ENCODE results near the gene CHCHD10. TPM values are rescaled to one million over a fixed set of nuclear protein-coding genes. Genes with fewer than 3 reads are reported as not detected.

Gene CHCHD10
- total RNA-seq, 6 donors from 2014 or later, result 9.1 to 130 (median 39.0) TPM

DNA sequence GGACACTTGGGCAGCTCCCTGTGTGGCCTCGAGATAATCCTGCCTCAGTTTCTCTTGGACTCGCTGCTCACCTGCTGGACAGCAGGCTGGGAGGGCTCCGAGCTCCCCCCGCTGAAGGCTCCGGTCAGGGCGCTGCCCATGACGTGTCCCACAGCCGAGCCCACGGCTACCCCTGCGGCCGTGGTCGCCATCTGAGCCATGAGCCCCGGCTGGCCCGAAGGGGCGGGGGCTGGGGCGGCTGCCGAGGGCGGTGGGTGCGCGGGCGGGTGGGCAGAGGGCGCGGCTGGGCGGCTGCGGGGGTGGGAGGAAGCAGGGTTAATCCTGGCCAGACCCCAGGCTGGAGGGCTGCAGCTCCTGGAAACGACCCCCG lies 484 bp downstream of the CHCHD10 start:
- TF ChIP-seq, protein P1, sequence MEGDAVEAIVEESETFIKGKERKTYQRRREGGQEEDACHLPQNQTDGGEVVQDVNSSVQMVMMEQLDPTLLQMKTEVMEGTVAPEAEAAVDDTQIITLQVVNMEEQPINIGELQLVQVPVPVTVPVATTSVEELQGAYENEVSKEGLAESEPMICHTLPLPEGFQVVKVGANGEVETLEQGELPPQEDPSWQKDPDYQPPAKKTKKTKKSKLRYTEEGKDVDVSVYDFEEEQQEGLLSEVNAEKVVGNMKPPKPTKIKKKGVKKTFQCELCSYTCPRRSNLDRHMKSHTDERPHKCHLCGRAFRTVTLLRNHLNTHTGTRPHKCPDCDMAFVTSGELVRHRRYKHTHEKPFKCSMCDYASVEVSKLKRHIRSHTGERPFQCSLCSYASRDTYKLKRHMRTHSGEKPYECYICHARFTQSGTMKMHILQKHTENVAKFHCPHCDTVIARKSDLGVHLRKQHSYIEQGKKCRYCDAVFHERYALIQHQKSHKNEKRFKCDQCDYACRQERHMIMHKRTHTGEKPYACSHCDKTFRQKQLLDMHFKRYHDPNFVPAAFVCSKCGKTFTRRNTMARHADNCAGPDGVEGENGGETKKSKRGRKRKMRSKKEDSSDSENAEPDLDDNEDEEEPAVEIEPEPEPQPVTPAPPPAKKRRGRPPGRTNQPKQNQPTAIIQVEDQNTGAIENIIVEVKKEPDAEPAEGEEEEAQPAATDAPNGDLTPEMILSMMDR (IDR thresholded peaks at IDR 0.05), result no peak
- TF ChIP-seq EP300 (IDR thresholded peaks at IDR 0.05), result no peak
- TF ChIP-seq POLR2AphosphoS5 (IDR thresholded peaks at IDR 0.05), result no peak
- TF ChIP-seq POLR2A (IDR thresholded peaks at IDR 0.05), result no peak
- whole genome bisulfite sequencing, 2 donors, result no CpG with 5 or more reads among the region's 27 CpGs
- Histone ChIP-seq H3K27ac (peak overlapping the region; percentile 42 to 84 (median 65)), H3K36me3 (no peaks in the 10 kb centered on the region), H3K4me3 (peak overlapping the region; percentile 51 to 73 (median 68)), H3K27me3 (no peaks in the 10 kb centered on the region), H3K4me1 (peaks cover 30 to 52% (median 41%) of the 10 kb centered on the region in 4 donors), H3K9me3 (no peaks in the 10 kb centered on the region)
- DNase-seq (no peak), ATAC-seq (ENCODE audit: low FRiP score in 2 of 2) (peak in 1 of 2 donors; percentile 1)

DNA sequence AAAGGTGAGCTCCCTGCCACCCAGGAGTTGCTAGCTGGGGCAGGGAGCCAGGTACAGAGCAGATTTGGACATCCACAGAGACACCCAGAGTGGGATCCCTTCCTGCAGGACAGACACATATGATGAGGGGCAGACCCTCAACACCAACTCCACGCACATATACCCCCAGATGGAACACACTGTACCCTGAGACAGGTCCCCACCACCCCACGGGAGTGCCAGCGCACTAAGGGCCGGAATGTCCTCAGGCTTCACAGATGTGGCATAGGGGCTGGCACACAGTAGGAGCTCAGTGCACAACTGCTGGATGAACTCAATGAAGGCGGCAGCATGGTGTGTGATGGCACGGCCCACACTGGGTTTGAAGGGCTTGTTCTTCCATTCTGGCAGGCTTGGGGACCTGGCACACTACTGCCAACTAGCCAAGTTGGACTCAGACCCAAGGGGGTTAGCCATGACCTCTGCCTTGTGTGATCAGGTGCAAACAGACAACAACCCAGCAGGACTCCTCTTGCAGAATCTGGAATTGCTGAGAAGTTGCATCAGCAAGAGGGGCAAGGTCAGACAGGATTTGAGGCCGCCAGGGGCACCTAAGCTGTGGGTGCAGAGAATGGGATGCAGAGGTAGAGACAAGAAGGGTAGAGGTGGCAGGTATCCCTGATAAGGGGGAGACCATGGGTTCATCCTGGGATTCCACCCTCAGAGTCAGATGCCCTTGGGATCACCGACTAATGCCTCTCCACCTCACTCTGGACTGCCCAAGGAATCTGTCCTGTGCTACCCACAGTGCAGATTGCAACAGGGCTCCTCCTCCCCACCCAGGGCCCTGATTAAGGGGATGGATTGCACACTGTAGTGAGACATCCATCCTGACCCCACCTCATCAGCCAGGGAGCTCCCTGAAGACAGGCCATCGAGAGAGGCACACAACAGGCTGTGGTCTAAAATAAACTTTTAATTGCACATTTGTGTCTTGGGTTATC lies 2.6 kb downstream of the CHCHD10 start:
- Histone ChIP-seq H3K27ac (no peak overlapping the region), H3K27me3 (no peaks in the 10 kb centered on the region), H3K4me1 (peaks cover 20 to 43% (median 33%) of the 10 kb centered on the region in 4 donors), H3K9me3 (no peaks in the 10 kb centered on the region), H3K4me3 (no peak overlapping the region), H3K36me3 (no peaks in the 10 kb centered on the region)
- no peak for DNase-seq
- WGBS, 2 donors, result 95 to 100% methylated on average over 2 to 9 of the region's 9 CpGs
- no peak for ATAC-seq (ENCODE audit: low FRiP score in 2 of 2)
- TF ChIP-seq, protein P1 (IDR thresholded peaks at IDR 0.05), result no peak

- H3K9me3 ChIP-seq, result no peaks in the 10 kb centered on the region
- TF ChIP-seq, protein P1 (IDR thresholded peaks at IDR 0.05), result no peak
- TF ChIP-seq POLR2A (IDR thresholded peaks at IDR 0.05) (no peak), EP300 (IDR thresholded peaks at IDR 0.05) (no peak), POLR2AphosphoS5 (IDR thresholded peaks at IDR 0.05) (no peak)
- ATAC-seq (ENCODE audit: low FRiP score in 2 of 2) (no peak), DNase-seq (no peak)
- peak overlapping the region in 2 of 4 donors; percentile 20 to 35 for H3K4me3 ChIP-seq
- H3K27me3 ChIP-seq, result no peaks in the 10 kb centered on the region
- H3K36me3 ChIP-seq, result no peaks in the 10 kb centered on the region
- 50% methylated on average over 3 to 7 of the region's 7 CpGs for WGBS, 2 donors
- H3K27ac ChIP-seq, result no peak overlapping the region
- peaks cover 19 to 38% (median 33%) of the 10 kb centered on the region in 4 donors for H3K4me1 ChIP-seq
Observed at GRCh38 chr22:23763954-23764353, 3.8 kb downstream of the CHCHD10 start.

DNA sequence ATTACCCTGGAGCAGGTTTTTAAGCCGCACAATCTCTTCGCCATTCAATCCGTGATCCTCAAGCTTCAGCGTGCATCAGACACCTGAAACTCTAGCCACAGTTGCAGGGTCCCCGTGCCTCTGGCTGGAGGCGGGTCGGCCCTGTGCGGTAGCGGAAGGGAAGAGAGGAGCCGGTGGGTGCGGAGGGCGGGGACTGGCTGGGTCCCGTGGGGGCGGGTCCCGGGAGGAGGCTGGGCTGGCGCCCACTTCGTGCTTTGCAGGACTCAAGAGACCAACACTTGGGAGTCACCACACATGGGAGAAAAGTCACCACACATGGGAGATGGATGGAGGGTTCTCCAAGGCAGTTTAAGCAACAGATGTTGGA lies 4.2 kb downstream of the CHCHD10 start:
- no peaks in the 10 kb centered on the region for H3K9me3 ChIP-seq
- peak overlapping the region in 3 of 4 donors; percentile 20 to 37 (median 35) for H3K4me3 ChIP-seq
- peaks cover 15 to 35% (median 30%) of the 10 kb centered on the region in 4 donors for H3K4me1 ChIP-seq
- H3K27ac ChIP-seq, result peak overlapping the region in 1 of 4 donors; percentile 16
- ATAC-seq (ENCODE audit: low FRiP score in 2 of 2), result no peak
- 14 to 26% methylated on average over 7 to 17 of the region's 17 CpGs for WGBS, 2 donors
- DNase-seq, result peak; percentile 41 to 88
- no peaks in the 10 kb centered on the region for H3K27me3 ChIP-seq
- TF ChIP-seq EP300 (IDR thresholded peaks at IDR 0.05) (no peak), POLR2A (IDR thresholded peaks at IDR 0.05) (no peak)
- TF ChIP-seq, protein P1 (IDR thresholded peaks at IDR 0.05), result no peak
- no peaks in the 10 kb centered on the region for H3K36me3 ChIP-seq

Data from upper lobe of left lung (tissue), 6 donors.